ENCODE measurements around the gene AFAP1L2.

Gene AFAP1L2

DNA sequence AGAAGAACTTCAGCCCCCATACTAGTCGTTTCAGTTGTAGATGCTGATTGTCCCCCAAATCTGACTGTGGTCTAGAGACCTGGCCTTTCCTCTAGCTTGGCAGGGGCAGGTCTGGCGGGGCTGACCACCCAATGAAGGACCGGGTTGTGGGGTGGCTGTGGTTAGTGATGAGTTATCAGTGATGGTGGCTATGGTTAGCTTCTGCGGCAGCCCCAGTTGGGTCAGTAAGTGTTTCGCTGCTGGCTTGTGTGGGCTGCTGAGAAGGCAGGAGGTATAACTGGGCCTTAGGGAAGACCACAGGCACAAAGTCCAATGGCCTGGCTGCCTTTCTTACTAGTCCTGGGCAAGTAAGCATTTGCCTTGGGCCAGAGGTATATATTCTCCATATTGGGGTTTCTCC is 143.9 kb downstream of the AFAP1L2 start:
- FAIRE-seq: no peak

DNA sequence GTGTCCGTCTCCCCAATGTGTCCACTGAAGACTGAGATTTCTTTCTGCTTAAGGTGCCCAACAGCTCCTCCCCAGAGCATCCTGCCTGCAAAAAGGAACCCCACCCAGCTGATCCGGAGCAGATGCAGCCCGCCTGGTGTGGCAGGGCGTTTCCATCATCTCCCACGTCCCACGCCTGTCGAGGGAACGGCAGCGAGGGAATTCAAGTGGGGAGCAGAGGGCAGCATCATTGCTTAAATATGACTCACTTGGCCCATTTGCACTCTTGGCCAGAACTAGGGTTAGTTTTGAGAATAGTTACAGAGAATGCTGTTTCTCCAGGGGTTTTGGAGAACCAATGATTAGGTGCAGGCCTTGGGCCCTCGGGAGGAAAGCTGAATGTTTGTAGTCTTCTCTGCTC is 144.5 kb downstream of the AFAP1L2 start:
- FAIRE-seq: no peak

DNA sequence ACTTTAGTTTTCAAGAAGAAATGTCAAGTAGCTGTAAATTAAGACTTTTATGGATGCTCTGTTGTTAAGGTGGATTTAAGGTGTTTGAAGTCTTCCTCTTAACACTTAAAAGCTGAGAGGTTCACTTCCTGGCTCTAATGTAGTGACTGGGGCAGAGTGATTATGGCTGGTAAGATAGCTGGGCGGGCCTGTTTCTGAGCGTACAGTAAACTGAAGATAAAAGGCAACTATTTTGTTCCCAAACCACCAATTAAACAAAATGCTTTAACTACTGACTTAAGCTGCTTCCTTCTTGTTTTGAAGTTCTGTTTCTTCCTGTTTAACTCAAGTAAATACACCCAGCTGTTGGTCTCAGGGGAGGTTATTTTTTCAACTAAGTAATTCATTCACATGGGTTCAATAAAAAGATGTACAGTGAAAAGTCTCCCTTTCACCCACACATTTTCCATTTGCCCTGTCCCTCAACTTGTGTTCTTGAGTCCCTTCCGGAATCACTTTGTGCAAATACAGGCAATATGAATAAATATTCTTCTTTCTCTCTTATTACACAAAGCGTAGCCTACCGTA is 145.9 kb downstream of the AFAP1L2 start:
- FAIRE-seq: no peak

DNA sequence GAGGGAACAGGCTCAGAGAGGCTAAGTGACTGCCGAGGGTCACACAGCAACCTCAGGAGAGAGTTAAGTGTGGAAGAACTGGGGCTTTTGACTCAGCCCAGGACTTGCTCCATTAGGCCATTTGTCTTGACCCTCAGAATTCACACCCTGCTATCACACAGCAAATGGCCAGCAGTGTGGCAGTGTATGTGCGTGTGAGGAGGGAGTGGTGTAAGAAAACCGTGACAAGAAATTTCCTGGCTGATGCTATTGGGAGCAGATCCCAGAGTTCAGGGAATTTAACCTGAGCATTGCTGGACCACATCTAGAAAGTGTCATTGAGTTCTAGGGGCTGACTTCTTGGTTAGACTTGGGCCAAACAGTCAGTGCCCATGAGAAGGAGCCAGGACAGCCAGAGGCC is 146.8 kb downstream of the AFAP1L2 start:
- no peak for FAIRE-seq

DNA sequence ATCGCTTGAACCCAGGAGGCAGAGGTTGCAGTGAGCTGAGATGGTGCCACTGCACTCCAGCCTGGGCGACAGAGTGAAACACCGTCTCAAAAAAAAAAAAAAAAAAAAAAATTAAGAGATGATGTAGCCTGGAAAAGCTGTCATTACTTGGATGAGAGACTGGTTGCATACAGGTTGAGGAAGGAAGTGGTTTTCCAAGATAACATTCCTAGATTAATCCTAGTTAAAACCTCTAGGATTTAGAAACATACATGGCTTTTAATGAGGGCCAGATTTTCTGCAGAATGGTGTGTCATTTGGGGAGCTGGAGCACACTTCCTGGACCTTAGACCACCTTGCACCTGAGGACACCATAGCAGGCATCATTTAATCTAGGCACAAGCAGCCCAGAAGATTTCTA is 147.5 kb downstream of the AFAP1L2 start:
- no peak for FAIRE-seq

DNA sequence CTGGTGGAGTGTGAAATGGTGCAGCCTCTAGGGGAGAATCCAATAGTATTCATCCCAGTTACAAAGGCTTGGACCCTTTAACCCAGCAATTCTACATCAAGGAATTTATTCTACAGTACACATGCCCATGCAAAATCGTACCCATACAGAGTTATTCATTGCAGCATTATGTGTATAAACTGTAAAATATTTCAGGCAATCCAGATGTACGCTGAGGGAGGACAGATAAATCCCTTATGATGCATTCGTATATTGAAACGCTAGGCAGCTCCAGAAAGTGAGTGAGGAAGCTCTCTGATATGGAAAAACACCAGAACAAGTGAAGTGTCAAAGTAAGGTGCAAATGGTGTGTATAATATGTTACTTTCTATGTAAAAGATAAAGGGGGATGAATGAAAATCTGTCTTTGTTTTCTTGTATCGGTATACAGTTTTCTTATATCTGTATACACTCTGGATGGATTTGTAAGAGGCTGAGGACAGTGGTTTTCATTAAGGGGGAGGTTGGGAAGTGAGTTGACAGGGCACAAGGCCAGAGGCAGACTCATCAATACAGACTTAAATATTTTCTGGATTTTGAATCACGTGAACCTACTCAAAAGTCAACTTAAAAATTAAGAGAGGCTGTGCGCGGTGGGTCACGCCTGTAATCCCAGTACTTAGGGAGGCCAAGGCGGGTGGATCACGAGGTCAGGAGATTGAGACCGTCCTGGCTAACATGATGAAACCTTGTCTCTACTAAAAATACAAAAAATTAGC is 148.1 kb downstream of the AFAP1L2 start:
- no peak for FAIRE-seq

DNA sequence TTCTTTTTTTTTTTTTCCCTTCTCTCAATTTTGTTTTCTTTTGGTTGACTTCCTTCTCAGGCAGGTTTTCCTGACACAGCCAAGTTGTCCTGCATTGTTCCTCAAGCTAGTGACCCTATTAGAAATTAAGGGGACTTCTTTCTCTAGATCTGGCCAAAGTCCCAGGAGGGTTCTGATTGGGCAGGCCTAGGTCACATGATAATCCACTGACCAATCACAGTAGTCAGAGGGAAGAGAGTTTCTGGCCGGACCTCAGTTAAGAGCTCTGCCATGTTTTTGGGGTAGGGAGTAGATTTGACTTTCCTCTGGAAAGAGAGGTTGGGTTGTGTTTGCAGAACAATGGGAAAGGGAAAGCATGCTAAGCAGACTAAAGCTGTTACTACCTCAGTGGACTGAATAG is 149.1 kb downstream of the AFAP1L2 start:
- no peak for FAIRE-seq

DNA sequence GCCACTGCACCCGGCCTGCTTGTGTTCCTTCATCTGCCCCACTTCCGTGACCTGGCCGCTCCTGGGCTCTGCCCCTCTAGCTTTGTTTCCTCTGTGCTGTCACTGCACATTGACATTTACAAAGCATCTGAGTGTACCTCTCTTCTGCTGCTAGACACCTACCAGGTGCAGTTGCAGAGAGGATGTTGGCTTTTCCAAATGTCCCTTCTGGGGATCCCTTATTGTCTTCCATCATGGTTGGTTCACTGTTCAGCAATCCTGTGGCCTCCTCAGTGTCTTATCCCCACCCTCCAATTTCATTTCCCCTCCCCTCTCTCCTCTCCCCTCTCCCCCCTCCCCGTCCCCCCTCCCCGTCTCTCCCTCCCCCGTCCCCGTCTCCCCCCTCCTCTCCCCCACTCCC is 151.4 kb downstream of the AFAP1L2 start:
- no peak for FAIRE-seq

DNA sequence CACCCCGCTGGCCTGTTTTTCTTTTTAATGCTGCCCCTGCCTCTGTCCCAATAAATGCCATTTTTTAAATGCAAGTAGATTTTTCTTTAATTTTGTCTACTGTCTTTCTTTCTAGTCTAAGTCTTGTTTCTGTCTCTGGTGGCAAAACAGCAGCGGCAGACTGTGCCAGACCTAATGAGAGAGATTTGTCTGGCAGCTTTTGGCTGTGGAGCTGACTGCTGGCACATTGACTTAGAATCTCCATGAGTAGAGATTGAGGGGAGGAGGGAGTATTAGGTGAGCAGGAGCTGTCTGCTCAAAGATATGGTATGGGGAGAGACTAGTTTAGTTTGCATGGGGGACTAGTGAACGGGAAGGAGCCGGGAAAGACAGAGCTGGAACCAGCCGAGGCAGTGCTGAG is 152.2 kb downstream of the AFAP1L2 start:
- no peak for FAIRE-seq

DNA sequence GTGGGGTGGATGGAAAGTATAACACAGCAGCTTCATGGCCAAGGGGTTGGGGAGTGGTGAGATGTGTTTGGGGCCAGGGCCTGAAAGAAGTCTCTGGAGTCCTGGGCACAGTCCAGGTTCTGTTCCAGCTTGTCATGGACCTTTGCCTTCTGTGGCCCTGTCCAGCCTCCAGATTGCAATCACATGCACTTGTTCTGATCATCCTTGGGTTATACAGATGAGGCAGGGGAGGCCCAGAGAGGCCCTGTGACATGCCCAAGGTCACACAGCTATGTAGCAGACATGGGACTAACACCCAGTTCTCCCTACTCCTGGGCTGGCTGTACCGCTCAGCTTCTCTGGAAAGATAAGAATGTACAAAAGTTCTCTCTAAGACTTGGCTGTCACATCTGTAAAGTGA is 153.6 kb downstream of the AFAP1L2 start:
- no peak for FAIRE-seq

DNA sequence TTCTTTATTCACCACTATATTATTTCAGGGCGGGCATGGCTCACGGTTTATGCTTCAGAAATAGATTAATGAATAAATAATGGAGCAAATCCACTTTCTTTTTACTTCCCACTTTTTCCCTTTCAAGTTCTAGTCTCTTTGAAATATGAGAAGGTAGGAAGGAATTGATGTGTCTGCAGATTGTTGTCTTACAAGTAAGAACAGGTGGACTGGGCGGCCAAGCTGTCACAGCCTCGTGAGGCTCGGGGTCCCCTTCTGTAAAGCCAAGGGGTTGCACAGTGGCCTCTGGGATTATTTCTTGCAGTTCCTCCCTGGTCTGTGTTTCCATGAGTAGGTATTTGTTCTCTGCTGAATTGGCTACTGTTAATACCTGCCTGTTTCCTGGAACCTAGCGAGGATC is 154.1 kb downstream of the AFAP1L2 start:
- no peak for FAIRE-seq

DNA sequence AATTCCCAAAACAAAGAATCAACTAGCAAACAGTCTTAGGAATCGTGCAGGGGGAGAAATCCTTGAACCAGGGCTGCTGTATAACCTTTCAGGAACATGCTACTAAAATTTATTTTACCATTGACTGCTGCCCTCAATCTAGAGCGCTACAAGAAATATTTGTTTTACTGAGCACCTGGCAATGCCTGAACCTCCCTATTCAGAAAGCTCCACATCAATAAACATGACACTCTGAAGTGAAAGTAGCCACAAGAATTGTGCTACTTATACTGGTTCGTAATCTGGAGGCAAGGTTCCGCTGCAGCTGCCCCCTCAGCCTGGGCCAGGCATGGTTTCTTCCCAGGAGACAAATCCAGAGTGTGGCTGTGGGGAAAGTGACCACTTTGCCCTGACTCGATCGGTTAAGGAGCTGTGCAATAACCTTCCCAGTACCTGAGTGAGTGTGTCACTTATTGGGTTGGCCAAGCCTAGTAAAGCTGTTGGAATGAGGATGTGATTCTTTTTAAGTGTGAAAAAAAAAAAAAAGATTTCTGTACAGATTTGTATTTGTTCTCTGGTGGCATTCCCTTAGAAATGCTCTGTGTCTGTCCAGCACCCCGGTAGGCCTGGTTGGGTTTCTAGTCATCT is 157.5 kb downstream of the AFAP1L2 start:
- FAIRE-seq: no peak

DNA sequence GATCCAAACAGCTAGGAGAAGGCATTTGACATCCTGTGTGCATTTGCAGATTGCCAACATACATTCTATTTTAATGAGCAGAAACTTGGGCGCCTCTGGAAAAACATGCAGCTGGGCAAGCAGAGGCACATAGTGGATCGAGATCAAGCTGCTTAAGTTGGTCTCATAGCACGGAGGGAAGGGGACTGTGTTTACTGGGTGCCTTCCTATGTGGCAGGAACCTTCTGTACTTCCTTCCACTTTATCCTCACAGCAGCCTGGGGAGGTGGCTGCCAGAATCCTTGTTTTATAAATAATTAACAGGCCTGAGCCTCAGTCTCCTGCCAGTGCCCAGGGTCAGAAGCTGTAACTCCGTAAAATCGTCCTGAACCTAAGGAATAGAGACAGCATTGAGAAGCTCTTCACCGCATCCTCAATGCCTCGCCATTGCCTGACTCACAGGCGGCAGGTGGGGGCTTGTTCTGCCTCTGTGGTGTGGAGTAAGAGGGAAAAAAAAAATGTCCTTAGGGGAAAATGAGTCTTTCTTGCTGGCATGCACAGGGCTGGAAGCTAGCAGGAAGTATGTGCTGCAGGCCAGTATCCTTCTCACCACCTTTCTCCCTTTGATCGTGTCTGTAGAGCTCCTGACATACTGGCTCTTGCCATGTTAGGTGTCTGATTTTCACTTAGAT is 159.0 kb downstream of the AFAP1L2 start:
- no peak for FAIRE-seq

Data from A204.1 (cell line).